Activated CD4-positive, alpha-beta T cell treated with anti-CD3 and anti-CD28 coated beads, Interleukin-2, amount 10 ng/mL, durations not matched to agents 7 days and 5 days (primary cell): ENCODE measurements around the gene SECTM1. TPM values are rescaled to one million over a fixed set of nuclear protein-coding genes. Genes with fewer than 3 reads are reported as not detected.

ENCODE experiments used
- CTCF ChIA-PET: fragments of 350-600 bp; sonication (Branson Sonifier 250); formaldehyde crosslinking; loops from one replicate; lab custom pipeline; 2021; ENCODE audit warnings: antibody characterized with exemption; lab: Charles Lee
- POLR2A ChIA-PET: fragments of 350-600 bp; sonication (Branson Sonifier 250); formaldehyde crosslinking; loops from one replicate; lab custom pipeline; 2021; ENCODE audit warnings: antibody characterized with exemption; lab: Charles Lee
- DNase-seq: peaks from one replicate; pipeline ENCODE4 v3.0.0-alpha.2; 2020
- H3K27ac Mint-ChIP-seq: one replicate; pipeline ENCODE4 v1.8.0; 2021; ENCODE audit warnings: mild to moderate bottlenecking, moderate library complexity, mixed read lengths
- H3K27me3 Mint-ChIP-seq: one replicate; pipeline ENCODE4 v1.8.0; 2021; ENCODE audit warnings: mixed read lengths
- H3K36me3 Mint-ChIP-seq: one replicate; pipeline ENCODE4 v1.8.0; 2021; ENCODE audit warnings: low read depth, mixed read lengths
- H3K4me1 Mint-ChIP-seq: one replicate; pipeline ENCODE4 v1.8.0; 2021; ENCODE audit warnings: mixed read lengths
- H3K4me3 Mint-ChIP-seq: one replicate; pipeline ENCODE4 v1.8.0; 2021; ENCODE audit warnings: mild to moderate bottlenecking, moderate library complexity, mixed read lengths
- H3K9me3 Mint-ChIP-seq: one replicate; pipeline ENCODE4 v1.8.0; 2021; ENCODE audit warnings: mixed read lengths
- total RNA-seq, 2 experiments: library from RNA; stranded (reverse); gene quantifications; one replicate each; pipeline ENCODE4 v1.2.3, GENCODE V29; 2021

SECTM1 gene
- total RNA-seq, 2 experiments from 2014 or later, result 16.4 TPM

- POLR2A ChIA-PET, result no interaction called here
Observed at GRCh38 chr17:82338858-82339633, 5.5 kb upstream of the SECTM1 start.

GRCh38 chr17:82334622-82335394 lies 1.2 kb upstream of the SECTM1 start:
- Mint-ChIP-seq H3K4me1 (peaks cover 39% of the 10 kb centered on the region), H3K36me3 (peaks cover 1% of the 10 kb centered on the region), H3K9me3 (no peaks in the 10 kb centered on the region), H3K27ac (peak overlapping the region; percentile 99), H3K4me3 (peak overlapping the region; percentile 90), H3K27me3 (peaks cover 4% of the 10 kb centered on the region)
- DNase-seq, result peak; percentile 32
- POLR2A ChIA-PET, result no interaction called here
- CTCF ChIA-PET, result interaction anchor here (1.0 to 2.1 kb wide), 3 partner anchors 9 to 34 kb away, joined by 3 to 6 read pairs (median 4); no protein-coding TSS in a partner anchor

More at GRCh38 chr17:82338858-82339633, 5.5 kb upstream of the SECTM1 start:
- Mint-ChIP-seq H3K9me3 (peaks cover 4% of the 10 kb centered on the region), H3K27ac (peak overlapping the region; percentile 52), H3K4me1 (peaks cover 31% of the 10 kb centered on the region), H3K36me3 (no peaks in the 10 kb centered on the region), H3K27me3 (no peaks in the 10 kb centered on the region), H3K4me3 (no peak overlapping the region)
- DNase-seq, result no peak
- CTCF ChIA-PET, result interaction anchor here (1.2 to 1.9 kb wide), 4 partner anchors 12 to 103 kb away, joined by 3 to 5 read pairs (median 3); no protein-coding TSS in a partner anchor

- Mint-ChIP-seq H3K4me3 (peak overlapping the region; percentile 90), H3K9me3 (no peaks in the 10 kb centered on the region), H3K36me3 (peaks cover 1% of the 10 kb centered on the region), H3K4me1 (peaks cover 39% of the 10 kb centered on the region), H3K27ac (peak overlapping the region; percentile 99), H3K27me3 (peaks cover 4% of the 10 kb centered on the region)
- ChIA-PET CTCF (interaction anchor here (1.0 to 1.8 kb wide), 4 partner anchors 9 to 83 kb away, joined by 3 to 6 read pairs (median 4); no protein-coding TSS in a partner anchor), POLR2A (no interaction called here)
- DNase-seq, result no peak
Observed at GRCh38 chr17:82334204-82334621, 647 bp upstream of the SECTM1 start.

GRCh38 chr17:82332669-82333278 lies 792 bp downstream of the SECTM1 start:
- DNase-seq, result peak; percentile 32
- Mint-ChIP-seq H3K4me3 (peak overlapping the region; percentile 76), H3K27ac (peak overlapping the region; percentile 89), H3K27me3 (peaks cover 4% of the 10 kb centered on the region), H3K9me3 (no peaks in the 10 kb centered on the region), H3K36me3 (peaks cover 1% of the 10 kb centered on the region), H3K4me1 (peaks cover 30% of the 10 kb centered on the region)
- ChIA-PET CTCF (interaction anchor here (0.6 to 2.5 kb wide), 10 partner anchors 10 to 222 kb away, joined by 3 to 6 read pairs (median 3); no protein-coding TSS in a partner anchor), POLR2A (interaction anchor here (0.6 kb wide), 1 partner anchor 64 kb away, joined by 3 read pairs; no protein-coding TSS in a partner anchor)

GRCh38 chr17:82331345-82331939 lies 2.1 kb downstream of the SECTM1 start:
- H3K4me1 Mint-ChIP-seq, result peaks cover 28% of the 10 kb centered on the region
- POLR2A ChIA-PET, result no interaction called here
- no peak for DNase-seq
- H3K4me3 Mint-ChIP-seq, result no peak overlapping the region
- H3K36me3 Mint-ChIP-seq, result peaks cover 1% of the 10 kb centered on the region
- no peaks in the 10 kb centered on the region for H3K9me3 Mint-ChIP-seq
- H3K27me3 Mint-ChIP-seq, result peaks cover 4% of the 10 kb centered on the region
- CTCF ChIA-PET, result interaction anchor here (0.6 to 2.5 kb wide), 7 partner anchors 14 to 196 kb away, joined by 3 to 6 read pairs (median 4); no protein-coding TSS in a partner anchor
- H3K27ac Mint-ChIP-seq, result no peak overlapping the region

- ChIA-PET POLR2A (no interaction called here), CTCF (interaction anchor here (0.6 to 2.5 kb wide), 7 partner anchors 10 to 197 kb away, joined by 3 to 6 read pairs (median 4); no protein-coding TSS in a partner anchor)
- no peaks in the 10 kb centered on the region for H3K9me3 Mint-ChIP-seq
- no peak overlapping the region for H3K4me3 Mint-ChIP-seq
- H3K4me1 Mint-ChIP-seq, result peaks cover 22% of the 10 kb centered on the region
- DNase-seq, result no peak
- H3K27ac Mint-ChIP-seq, result no peak overlapping the region
- H3K27me3 Mint-ChIP-seq, result peaks cover 4% of the 10 kb centered on the region
- H3K36me3 Mint-ChIP-seq, result peaks cover 1% of the 10 kb centered on the region
Observed at GRCh38 chr17:82330322-82331239, 3.0 kb downstream of the SECTM1 start.

GRCh38 chr17:82329683-82330321 lies 3.8 kb downstream of the SECTM1 start:
- ChIA-PET POLR2A (no interaction called here), CTCF (interaction anchor here (1.0 to 2.1 kb wide), 3 partner anchors 9 to 93 kb away, joined by 3 to 5 read pairs (median 3); no protein-coding TSS in a partner anchor)
- Mint-ChIP-seq H3K9me3 (no peaks in the 10 kb centered on the region), H3K4me3 (no peak overlapping the region), H3K27ac (no peak overlapping the region), H3K36me3 (peaks cover 1% of the 10 kb centered on the region), H3K4me1 (peaks cover 17% of the 10 kb centered on the region), H3K27me3 (peaks cover 4% of the 10 kb centered on the region)
- DNase-seq, result no peak

GRCh38 chr17:82328994-82329507 lies 4.5 kb downstream of the SECTM1 start:
- no peak for DNase-seq
- ChIA-PET CTCF (interaction anchor here (2.1 kb wide), 1 partner anchor 93 kb away, joined by 5 read pairs; no protein-coding TSS in a partner anchor), POLR2A (no interaction called here)
- Mint-ChIP-seq H3K4me3 (no peak overlapping the region), H3K36me3 (peaks cover 1% of the 10 kb centered on the region), H3K9me3 (no peaks in the 10 kb centered on the region), H3K27me3 (peaks cover 4% of the 10 kb centered on the region), H3K4me1 (peaks cover 14% of the 10 kb centered on the region), H3K27ac (no peak overlapping the region)

- Mint-ChIP-seq H3K36me3 (peaks cover 1% of the 10 kb centered on the region), H3K4me3 (no peak overlapping the region), H3K9me3 (no peaks in the 10 kb centered on the region), H3K4me1 (peaks cover 17% of the 10 kb centered on the region), H3K27ac (no peak overlapping the region), H3K27me3 (peaks cover 4% of the 10 kb centered on the region)
- ChIA-PET CTCF (interaction anchor here (0.6 to 0.7 kb wide), 2 partner anchors 17 to 501 kb away, joined by 3 to 4 read pairs; no protein-coding TSS in a partner anchor), POLR2A (no interaction called here)
- no peak for DNase-seq
Observed at GRCh38 chr17:82328141-82328993, 5.2 kb downstream of the SECTM1 start.

- Mint-ChIP-seq H3K4me1 (peaks cover 13% of the 10 kb centered on the region), H3K4me3 (no peak overlapping the region), H3K27ac (no peak overlapping the region), H3K36me3 (no peaks in the 10 kb centered on the region), H3K9me3 (no peaks in the 10 kb centered on the region), H3K27me3 (peaks cover 1% of the 10 kb centered on the region)
- POLR2A ChIA-PET, result no interaction called here
- CTCF ChIA-PET, result interaction anchor here (0.6 to 0.7 kb wide), 2 partner anchors 18 to 500 kb away, joined by 3 to 4 read pairs; no protein-coding TSS in a partner anchor
- DNase-seq, result no peak
Observed at GRCh38 chr17:82327757-82328140, 5.8 kb downstream of the SECTM1 start.
